22Rv1 (cell line): ENCODE data around the gene TRMU.

Experiments used
- ZFX ChIP-seq: fragments of 450-650 bp; IDR thresholded peaks from 2 replicates; pipeline ENCODE4 v1.6.1; 2017; ENCODE audit warnings: antibody characterized with exemption, borderline replicate concordance
- TF ChIP-seq, protein P1 (sequence below): fragments of 450-650 bp; IDR thresholded peaks from 2 replicates; pipeline ENCODE4 v1.5.1; 2017; ENCODE audit warnings: mild to moderate bottlenecking

DNA sequence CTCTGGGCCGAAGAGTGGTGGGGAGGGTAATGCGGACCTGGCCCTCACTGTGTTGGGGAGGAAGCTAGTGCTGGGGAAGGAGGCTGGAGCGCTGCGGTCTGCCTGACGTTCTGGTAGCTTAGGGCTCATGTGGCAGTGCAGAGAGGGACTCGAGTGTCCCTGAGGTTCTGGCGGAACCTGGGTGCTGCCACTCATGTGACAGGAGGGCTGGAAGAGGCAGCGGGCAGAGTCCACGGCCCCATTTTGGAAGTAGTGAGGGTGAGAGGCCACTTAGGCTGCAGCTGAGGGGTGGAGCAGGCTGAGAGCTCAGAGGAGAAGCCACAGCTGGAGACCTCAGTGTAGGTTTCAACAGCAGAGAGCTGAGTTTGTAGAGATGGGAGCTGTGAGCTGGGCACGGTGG, 16.2 kb upstream of the TRMU start:
- TF ChIP-seq, protein P1, sequence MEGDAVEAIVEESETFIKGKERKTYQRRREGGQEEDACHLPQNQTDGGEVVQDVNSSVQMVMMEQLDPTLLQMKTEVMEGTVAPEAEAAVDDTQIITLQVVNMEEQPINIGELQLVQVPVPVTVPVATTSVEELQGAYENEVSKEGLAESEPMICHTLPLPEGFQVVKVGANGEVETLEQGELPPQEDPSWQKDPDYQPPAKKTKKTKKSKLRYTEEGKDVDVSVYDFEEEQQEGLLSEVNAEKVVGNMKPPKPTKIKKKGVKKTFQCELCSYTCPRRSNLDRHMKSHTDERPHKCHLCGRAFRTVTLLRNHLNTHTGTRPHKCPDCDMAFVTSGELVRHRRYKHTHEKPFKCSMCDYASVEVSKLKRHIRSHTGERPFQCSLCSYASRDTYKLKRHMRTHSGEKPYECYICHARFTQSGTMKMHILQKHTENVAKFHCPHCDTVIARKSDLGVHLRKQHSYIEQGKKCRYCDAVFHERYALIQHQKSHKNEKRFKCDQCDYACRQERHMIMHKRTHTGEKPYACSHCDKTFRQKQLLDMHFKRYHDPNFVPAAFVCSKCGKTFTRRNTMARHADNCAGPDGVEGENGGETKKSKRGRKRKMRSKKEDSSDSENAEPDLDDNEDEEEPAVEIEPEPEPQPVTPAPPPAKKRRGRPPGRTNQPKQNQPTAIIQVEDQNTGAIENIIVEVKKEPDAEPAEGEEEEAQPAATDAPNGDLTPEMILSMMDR = no peak
- TF ChIP-seq ZFX = no peak
